DMS153 treated with DMSO at 0.1 percent for 48 hours (cell line): ENCODE measurements around the gene MAP2K5.

Source experiments
- DNase-seq: peaks from one replicate; lab custom pipeline; 2025; ENCODE audit not compliant: unreplicated experiment; lab: John Stamatoyannopoulos, UW

The MAP2K5 gene

DNA sequence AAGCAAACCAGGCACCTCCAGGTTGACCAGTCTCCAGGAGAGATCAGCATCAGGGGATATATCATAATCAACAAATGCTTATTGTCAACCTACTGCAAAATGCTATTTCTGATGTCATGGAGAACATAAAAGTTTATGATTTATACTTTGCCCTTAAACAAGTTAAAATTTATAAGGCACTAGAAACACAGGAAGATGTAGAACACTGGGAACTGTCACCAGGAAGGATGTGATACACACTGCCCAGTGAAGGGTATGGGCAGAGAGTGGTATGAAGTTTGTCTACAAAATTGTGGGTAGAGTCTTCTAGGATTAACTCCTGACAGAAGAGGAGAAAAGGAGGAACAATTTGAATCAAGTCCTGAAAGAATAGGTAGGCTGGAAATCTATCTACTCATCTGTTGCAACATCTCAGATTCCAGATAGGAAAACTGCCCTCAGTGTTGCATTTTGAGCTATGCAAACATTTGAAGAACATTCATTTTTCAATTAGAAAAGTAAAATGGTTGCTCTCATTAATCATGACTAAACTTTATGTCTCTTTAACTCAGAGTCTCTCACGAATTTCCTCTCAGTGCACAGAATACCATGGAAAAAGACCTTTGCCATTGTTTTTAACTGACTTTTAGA lies 176.9 kb downstream of the MAP2K5 start:
- DNase-seq, result no peak

DNA sequence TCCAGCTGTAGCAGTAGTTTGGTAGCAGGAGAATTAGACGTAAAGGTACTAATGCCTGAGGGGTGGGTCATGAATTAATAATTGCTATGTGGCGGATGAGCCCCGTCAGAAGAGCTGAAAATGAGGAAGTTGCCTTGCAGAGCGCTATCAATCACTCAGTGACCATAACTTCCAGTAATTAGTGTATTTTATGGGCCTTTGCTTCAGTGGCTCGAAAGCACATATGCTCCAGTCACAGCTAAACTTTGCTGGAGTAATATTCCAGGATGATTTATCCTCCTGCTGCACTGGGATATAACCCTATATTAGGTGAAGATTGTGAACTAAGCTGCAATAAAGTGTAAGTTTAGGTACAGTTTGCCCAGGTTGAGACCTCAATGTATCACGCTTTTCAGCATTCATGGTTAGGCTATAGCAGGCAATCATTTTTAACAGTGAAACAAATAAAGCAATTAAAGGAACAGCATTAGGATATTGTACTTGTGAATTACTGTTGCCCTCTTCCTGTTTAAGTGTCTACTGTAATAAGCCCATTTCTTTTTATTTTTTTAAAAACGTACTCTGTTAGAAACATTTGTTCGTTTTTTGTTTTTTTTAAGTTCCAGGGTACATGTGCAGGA lies 178.2 kb downstream of the MAP2K5 start:
- DNase-seq, result no peak

DNA sequence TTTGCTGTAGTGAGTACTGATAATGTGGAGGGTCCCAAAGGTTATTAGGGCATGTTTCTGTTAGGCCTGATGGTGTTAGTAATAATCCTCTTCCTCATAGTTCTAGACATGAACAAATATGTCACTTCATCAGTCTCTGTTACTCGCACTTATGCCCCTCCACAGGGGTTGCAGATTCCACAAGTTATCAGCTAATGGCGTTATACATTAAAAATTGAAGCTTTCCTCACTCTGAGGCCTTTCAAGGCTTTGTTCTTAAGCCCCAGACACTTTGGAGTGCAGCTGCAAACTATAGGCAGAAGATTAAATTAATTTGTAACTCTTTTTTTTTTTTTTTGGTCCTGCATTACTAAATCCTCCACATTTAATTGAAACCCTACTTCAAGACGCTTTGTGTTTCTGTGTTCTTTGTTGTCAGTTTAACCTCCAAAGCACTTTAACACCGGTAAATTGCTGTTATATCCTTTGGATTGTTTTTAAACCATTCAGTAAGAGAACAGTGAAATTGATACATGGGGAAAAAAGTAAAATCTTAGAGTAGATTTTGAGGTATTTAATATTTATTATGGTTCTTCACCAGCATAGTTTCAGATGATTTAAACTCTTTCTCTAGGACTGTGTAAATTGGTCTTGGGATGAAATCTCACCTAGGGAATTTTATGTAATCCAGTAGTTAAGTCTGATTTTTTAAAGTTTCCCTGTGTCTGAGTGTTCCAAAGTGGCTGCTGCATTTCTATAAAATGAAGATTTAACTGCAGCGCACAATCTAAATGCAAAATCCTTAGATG lies 179.7 kb downstream of the MAP2K5 start:
- DNase-seq, result no peak

DNA sequence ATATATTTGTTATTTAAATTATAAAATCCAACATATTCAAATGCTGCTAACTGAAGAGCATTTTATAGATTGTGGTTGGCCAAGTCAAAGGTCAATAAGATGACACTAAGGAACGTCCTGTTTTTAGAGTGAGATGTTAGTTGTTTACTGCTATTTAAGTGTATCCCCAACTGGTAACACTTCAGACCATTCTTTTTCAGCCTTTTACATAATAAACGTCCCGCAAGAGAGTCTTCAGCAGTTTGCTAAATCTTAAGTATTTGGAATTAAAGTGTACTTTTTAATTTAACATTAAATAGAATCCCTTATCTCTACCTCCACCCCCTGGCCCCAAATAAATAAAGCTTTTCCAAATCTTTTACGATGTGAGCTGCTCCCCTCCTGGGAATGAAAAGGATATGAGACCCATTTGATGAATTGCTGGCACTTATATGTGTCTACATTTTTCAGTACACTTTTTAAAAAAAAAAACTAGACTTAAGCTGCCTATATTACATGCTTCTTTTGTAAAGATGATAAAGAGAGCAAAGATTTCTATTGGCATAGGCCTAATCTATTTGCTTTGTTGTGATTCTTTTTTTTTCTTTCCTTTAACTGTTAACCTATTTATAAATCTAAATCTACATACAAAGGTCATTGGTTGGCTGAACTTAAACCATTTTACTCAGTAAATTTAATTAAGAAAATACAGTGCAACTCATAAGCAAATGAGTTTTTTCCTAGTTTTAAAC lies 181.0 kb downstream of the MAP2K5 start:
- DNase-seq, result no peak

DNA sequence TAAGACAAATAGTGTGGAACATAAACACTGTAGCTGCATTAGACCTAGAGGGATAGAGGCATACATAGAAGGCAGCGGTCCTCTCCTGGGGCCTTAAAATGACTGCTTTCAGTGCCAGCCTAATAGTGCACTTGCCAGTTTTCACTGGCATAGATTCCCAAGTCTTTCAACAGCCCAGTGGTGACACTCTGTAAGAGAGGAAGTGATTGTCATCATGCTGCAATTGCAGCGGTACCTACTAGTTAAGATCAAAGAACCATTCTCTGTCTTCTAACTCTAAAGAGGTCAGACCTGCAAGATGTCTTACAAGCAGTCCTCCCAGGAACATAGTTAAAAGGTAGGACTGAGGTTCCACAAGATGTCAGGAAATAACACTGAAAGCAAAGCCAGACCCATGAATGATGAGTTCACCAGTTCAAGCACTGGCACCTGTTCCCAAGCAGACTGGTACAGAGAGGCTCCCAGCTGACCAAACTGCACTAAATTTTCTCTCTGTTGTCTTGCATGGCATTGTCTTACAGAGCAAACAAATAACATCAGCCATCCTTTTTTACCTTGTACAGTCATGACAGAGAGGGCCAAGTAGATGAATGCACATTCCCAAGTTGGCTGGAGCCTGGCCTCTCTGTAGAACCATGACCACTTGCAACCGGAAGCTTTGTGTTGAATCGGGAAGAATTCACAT lies 182.3 kb downstream of the MAP2K5 start:
- no peak for DNase-seq

DNA sequence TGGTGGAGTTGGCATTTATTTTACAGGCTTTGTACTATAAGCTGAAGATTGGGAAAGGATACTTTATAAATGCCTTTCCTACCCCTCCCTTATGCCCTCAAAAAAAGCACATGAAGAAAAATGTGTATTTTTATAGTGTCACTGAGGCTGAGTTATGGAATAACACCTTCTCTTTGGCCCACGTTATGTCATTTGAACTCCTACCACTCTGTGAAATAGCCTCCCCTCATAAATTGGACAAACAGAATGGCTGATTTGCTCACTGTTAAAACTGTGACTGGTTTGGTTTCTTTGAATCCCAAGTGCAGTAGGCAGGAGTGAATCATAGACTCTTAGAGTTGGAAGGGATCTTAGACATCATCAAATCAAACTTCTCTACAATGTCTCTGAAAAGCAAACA lies 187.6 kb downstream of the MAP2K5 start:
- no peak for DNase-seq

DNA sequence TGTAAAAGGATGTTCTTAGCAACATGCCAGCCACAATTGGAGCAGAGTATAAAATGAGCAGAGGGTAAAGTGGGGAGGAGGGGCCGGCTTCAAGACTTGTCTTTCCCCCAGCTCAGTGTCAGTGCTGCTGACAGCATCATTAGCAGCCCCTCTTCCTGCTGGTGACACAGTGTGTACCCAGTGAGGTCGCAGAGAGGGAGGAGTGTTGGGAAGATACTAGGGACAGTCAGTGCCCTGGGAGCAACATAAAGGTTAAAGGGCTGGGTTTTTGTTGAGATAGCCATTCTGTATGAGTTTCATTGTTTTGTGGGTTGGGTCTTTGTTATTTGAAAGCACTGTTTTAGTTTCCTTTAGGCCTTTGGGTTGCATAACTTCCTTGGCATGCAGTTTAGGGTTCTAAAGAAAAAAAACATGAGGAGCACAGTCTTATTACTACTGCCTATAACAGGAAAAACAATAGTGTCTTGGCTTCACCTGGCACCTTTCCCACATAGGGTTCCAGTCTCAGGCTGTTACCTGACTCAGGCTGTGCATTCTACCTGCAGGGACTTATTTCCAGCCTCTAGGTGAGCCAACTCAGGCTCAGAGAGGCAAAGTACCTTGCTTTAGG lies 188.7 kb downstream of the MAP2K5 start:
- no peak for DNase-seq

DNA sequence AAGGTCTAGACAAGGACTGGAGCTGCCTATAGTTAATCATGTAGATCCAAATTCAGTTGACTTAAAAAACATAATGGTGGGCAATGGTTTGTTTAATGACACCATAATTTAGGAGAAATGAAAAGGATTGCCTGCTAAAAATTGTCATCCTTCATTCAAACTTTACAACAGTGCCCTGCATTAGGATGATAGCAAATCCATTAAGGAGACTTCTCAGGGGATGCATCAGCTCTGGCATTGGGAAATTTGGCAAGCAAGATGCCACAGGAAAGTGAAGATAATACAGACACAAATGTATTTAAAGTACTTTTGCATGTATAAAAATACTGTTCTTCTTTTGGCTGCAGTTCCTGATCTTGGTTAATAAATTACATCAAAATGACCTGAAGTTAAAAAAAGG lies 189.7 kb downstream of the MAP2K5 start:
- no peak for DNase-seq

DNA sequence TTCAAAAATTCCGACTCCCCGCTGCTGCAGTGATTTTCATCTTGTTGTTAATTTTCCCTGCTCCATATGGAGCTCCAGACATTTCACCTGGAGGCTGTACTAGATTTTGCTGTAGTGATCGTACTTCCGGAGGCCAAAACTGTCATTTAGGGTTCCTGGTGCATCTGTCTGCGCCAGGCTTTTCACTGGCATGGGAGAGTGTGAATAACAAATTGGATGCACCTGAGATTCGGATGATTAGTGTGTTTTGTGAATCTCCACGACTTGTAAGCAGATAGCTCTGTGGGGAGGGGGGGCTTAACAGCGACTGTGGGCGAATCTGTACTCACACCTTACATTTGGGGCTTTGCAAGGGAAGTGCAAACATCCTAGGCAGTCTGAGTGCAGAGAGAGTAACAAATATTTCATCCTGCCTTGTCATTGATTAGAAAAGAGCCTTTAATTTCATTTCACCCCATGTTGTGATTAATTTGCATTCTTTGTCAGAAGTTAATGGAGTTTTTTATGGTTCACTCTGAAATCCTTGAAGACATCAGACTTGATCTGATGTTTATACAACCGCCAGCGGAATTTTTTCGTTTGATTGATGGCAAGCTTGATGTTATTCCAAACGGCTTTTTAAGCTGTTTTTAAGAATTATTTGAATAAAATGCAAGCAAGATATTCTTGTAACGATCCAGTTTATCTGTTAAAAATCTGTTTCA lies 190.3 kb downstream of the MAP2K5 start:
- DNase-seq, result no peak

DNA sequence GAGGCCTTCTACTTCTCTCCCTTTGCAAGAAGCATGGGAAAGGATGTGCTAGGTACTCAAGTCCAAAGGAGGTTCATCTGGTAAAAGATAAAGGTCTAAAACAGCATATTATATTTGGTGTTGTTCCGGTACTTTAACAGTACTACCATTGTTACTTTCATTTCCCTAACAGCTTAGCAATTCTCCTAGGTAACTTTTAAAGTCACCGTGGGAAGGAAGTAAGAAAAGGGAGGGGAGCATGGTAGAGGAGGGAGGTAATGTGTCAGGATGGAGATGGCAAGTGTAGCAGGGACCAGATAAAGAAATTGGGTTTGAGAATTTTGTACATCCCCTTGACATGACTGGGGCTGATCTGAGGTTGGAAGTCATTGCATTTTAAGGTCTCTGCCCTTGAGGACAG lies 193.4 kb downstream of the MAP2K5 start:
- DNase-seq, result no peak

DNA sequence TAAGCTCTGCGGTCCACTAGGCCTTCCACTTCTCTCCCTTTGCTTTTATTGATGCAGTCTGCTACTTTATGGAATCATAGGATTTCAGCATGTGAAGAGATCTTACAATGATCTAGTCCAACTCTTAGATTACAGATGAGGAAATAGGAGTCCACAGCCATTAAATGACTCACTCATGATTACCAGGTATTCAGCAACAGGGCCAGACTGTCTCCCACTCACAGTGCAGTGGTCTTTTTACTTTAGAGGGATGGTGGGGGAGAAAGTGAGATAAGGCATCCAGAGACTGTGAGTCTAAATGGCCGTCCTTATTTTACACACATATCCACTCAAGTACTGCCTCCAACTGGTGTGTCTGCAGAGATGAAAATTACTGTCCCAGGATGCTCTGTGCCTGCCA lies 194.3 kb downstream of the MAP2K5 start:
- DNase-seq, result no peak

DNA sequence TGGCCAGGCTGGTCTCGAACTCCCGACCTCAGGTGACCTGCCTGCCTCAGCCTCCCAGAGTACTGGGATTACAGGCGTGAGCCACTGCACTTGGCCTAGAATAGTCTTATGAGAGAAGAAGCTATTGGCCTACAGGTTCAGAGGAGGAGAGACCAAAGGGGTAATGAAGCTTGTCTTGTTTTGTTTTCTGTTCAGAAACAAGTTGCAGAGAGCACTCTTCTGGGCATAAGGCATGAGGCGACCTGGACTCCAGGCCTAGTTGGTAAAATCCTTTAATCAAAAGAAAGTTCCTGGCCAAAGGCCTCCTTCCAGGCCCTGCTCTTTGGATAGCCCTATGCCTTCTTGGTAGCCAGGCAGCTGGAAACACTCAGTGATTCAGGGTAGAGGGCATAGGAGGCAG lies 195.6 kb downstream of the MAP2K5 start:
- DNase-seq, result no peak

DNA sequence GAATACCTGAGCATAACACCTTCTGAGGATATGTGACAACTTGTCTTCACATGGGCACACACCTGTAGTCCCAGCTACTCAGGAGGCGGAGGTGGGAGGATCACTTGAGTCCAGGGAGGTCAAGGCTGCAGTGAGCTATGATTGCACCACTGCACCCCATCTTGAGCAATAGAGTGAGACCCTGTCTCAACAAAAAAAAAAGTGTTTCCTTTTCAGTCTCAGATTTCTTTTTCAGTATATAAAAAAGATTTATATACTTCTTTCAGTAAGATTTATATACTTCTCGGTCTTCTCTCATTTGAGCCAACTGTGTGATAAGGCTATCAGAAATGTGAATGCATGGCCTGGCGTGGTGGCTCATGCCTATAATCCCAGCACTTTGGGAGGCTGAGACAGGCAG lies 197.9 kb downstream of the MAP2K5 start:
- DNase-seq, result no peak

DNA sequence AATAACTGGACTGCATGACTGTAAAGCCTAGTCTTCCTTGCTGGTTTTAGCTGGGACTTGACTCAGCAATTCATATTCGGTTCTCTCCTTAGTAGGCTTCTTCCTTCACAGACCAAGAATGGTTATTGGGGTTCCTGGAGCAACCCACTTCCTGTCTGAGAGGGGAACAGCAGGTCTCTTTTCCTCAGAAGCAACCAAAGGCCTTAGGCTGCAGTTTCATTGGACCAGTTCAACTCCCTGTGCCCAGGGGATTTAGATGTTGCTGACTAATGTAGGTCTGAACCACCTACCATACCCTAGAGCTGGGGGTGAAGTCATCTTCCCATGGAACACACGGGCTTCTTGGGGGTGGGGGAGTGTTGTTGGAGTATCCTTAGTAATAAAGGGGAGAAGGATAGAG lies 198.8 kb downstream of the MAP2K5 start:
- DNase-seq, result no peak

DNA sequence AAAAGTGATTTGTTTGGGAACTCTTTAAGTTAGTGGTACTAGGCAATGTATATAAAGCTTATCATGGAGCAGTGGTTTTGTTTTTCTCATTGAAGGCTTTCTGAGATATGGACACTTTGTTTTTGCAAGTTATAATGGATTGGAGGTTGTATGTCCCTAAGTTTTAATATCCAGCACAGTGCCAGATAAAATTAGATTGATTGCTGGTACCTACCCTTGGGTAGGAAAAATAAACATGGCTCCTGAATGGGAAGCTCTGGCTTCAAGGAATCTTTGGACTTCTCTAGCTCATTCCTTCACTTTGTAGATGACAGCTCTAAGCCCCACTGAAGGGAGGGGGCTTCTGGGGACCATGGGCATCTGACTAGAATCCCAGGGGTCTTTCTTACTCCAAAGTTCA lies 201.1 kb downstream of the MAP2K5 start:
- no peak for DNase-seq

DNA sequence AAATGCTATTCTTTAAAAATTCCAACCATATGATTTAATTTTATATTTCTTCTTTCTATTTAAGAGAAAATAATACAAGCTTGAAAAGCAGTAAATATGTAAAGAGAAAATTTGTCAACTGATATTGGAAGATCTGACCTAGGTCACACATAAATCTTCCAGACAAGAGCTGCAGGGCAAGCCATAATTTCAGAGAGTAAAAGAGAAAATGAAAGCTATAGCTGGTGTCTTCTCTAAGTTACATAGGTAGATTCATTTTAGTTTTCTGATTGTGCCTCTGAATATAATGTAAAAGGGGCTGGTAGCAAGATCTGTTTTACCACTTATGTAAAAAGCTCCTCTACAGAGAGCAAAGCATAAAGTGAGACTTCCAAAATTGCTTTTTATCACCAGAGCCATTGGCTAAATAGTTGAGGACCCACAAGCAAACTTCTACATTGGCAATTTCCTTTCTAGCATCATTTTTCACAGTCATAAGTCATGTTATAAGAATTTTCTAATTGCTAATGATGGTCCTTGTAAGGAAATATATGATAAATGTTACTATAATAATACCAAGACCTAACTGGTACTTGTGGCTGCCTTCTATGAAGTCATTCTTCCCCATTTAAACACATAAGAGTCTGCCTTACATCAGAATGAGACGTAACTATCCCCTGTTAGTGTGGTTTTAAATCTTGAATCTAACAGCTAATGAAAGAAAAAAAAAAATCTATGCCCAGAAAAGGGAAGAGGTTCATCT lies 202.0 kb downstream of the MAP2K5 start:
- no peak for DNase-seq

DNA sequence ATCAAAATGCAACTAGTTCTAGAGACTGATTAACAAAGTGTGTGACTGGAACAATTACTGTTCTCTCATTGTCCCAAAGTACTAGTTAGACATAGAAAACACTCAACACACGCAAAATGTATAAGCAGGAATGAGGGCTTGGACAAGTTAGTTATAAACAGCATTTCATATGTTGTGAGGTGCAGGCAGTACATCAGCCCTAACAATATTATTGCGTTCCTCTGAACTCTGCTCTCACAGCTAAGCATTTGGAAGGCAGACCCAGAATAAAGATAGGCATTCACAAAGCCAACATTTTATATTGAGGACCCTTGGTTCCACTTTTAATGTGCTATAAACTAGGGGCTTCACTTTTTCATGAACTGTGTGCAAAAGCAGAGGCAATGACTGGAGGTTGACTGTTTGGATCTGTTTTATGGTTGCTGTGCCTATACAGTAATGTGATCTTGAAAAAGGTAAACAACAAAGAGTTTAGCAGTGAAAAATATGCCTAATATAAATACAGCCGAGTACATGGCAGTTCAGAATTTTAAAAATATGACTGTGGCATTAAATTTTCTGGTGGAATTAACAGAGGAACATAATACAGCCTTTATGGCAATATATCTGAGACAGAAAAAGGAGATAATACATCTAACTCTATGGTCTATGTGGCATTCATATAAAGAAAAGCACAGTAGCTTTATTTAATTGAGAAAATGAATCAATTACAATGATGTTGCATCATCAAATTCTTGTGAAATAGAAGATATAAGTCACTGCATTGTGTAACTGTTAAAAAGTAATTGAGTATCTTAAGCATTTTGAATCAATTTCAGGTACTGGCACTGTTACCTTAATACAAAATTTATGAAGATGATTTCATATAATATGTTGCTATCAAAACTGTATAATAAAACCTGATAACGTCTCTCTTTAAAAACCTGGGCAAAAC lies 202.8 kb downstream of the MAP2K5 start:
- no peak for DNase-seq

DNA sequence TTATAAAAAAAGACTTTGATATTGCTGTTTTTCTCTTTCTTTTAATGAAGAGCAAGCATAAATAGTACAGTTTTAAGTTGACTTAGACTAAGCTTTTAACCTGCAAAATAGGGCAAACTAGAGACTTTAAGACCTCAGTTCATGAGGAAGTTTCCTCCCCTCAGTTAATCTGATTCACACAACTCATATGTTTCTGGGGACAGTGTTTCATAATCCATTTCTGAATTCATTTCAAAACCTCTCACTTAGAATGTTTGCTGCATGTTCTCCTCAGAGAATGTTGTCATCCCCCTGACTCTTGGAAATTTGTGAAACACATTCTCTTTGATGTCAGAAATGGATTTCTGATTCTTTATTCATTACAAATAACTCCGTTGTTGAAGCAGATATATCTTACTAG lies 203.5 kb downstream of the MAP2K5 start:
- DNase-seq, result no peak
